GM19025 (cell line): ENCODE measurements around the gene MORN1.

ENCODE experiments used
- ATAC-seq: cut with Tn5 transposase; IDR thresholded peaks from one replicate; pipeline ENCODE4 v1.9.1; 2021; ENCODE audit warnings: mild to moderate bottlenecking, low read depth, moderate library complexity; ENCODE audit not compliant: unreplicated experiment

The MORN1 gene

DNA sequence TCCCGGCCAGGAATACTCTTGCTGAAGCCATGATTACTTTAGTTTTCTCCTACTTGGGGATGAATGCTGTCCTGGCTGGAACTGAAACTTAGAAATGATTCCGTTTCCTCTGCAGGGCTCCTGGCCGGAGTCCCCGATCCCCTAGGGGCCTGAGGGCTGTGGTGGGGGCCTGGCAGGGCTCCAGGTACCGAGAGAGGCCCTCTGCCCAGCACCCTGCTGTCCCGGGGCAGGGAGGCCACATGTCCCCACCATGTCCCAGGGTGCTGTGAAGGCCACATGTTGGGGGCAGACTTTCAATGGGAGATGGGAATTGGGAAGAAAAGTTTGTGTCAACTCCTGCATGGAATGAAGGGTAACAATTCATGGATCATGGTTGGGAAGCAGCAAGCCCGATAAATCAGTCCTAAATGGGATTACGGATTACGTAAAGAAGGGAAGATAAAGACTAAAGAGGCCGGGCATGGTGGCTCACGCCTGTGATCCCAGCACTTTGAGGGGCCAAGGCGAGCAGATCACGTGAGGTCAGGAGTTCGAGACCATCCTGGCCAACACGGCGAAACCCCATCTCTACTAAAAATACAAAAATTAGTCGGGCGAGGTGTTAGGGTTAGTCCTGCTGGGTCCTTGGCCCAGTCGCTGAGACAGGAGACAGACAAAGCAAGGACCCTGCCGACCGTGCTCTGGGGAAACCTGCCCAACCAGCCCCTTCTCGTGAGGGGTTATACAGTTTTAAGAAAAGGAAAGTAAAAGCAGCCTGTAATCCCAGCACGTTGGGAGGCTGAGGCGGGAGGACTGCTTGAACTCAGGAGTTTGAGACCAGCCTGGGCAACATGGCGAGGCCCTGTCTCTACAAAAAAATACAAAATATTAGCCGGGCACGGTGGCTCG is 37.6 kb downstream of the MORN1 start:
- no peak for ATAC-seq

DNA sequence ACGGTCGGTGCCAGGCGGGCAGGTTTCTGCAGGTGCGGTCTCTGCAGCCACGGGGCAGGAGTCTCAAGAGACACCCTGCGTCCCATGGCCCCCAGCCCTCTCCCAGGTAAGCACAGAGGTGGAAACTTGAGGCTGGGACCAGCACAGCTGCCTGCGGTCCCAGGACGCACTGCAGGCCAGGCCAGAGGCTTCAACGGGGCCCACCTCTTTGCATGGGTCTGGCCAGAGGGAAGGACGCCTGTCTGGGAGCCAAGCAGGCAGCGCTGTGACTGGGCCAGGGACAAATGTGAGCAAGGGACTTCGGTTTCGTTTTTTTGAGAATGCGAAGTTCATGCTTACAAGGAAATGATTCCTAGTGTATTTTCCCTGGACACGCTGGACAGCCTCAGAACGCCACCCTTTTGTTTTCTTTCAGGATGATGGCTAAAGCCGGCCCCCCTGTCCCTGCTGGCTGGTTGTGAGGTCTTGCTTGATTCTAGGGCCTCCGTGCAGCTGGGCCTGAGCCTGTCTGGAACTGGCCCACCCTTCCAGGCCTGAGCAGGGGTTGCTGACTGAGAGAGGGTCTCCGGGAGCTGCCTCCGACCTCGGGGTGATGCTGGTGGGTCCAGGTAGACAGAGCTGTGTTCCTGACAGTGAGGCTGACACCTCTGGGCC is 38.3 kb downstream of the MORN1 start:
- no peak for ATAC-seq

DNA sequence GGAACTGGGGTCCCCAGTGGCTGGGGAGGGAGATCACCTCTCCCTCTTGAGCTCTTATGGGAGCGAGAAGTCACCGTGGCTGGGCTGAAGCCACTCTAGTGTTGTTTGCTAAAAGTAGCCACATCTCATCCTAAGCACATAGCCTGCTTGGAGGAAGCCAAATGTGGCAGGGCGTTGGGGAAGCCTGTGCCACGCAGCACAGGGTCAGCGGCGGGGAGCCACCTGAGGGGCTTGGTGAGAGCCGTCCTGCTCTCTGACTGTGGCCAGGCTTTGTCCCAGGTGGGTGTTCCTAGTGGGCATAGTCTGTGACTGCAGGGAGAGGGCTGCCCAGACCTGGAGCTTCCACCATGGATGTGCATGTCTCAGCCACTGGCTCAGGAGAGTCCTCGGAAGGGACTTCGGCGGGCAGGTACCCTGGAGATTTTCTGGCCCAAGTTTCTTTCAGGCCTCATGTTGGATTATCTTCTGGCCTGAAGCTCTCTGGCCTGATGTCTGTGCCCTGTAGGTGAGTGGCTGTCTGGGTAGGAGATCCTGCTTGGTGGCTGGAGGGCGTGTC is 38.9 kb downstream of the MORN1 start:
- ATAC-seq, result no peak

DNA sequence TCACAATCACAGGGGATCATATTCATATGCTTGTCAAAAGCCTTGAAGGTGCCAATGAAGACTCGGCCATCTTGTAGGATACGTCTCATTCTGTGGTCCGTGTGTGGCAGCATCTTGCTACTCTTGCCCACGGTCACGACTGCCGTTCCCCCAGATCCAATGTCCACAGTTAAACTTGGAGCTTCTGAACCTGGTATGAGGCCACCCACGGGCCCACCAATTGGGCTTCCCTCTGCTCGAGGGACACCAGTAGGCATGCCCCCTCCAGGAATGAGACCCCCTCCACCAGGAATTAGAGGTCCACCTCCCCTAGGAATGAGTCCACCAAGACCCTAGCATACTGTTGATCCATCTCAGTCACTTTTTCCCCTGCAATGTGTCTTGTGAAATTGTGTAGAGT is 39.6 kb downstream of the MORN1 start:
- ATAC-seq, result no peak

DNA sequence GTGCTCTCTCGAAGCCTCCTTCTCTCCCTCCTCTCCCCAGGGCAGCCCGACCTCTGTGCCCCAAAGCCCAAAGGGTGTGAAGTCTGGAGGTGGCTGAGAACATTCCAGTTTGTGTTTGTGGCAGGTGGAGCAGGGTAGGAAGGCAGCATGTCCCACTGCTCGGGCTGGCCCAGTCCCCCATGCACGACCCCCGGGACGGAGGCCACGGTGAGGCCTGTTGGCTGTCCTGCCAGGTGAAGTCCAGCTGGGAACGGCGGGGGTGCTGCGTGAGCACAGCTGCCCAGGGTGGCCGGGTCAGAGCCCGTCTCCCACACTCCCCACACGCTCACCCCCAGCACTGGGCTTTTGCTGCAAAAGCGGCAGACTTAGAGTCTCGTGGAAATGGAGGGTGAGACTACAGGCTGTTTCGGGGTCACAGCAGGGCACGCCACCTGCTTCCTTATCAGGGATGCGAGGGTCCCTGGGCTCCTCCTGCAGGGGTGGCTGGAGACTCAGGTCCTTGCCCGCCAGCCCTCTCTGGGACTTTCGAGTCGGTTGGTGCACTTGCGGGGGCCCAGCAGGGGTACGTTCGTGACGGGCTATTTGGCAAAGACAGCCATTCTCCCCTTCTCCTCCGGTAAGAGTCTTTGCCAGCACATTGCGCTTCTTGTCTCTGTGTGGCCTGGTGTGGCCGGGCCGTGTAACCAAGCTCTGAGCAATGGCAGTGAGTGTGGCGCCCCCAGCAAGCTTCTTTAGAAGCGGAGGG is 40.3 kb downstream of the MORN1 start:
- no peak for ATAC-seq

DNA sequence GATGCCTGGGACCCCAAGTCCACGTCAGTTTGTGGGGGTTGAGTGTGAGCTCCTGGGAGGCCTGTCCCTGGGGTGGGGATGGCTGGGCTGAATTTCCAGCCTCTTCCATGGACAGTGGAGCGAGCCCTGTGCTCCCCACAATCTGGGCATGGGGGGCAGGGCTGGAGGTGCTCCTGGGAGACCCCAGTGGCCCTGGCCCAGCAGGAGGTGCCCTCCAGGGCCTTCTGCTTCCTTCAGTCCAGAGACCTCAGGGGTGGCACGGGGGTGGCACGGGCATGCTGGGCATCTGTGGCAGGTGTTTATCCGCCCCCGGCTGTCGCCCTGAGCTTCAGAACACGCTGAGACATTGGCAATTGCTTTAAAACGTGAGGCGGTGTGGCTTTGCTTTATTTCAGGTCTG is 40.9 kb downstream of the MORN1 start:
- no peak for ATAC-seq

DNA sequence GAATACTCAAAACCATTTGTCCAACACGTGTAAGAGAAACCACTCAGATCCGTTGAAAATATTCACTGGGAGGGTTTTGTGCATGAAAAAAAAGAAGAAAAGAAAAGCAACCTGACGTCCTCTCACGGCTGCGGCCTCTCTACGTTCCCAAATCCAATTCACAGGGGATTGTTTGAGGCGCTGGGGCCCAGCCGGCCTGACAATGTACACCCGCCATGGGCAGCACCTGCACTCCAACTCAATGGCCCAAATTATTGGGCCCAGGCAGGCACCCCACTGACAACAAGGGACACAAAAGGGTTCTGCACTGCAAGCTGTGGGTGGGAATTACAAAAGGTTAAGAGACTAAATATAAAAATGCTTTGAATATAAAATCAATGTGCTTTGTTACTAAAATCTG is 41.5 kb downstream of the MORN1 start:
- no peak for ATAC-seq

DNA sequence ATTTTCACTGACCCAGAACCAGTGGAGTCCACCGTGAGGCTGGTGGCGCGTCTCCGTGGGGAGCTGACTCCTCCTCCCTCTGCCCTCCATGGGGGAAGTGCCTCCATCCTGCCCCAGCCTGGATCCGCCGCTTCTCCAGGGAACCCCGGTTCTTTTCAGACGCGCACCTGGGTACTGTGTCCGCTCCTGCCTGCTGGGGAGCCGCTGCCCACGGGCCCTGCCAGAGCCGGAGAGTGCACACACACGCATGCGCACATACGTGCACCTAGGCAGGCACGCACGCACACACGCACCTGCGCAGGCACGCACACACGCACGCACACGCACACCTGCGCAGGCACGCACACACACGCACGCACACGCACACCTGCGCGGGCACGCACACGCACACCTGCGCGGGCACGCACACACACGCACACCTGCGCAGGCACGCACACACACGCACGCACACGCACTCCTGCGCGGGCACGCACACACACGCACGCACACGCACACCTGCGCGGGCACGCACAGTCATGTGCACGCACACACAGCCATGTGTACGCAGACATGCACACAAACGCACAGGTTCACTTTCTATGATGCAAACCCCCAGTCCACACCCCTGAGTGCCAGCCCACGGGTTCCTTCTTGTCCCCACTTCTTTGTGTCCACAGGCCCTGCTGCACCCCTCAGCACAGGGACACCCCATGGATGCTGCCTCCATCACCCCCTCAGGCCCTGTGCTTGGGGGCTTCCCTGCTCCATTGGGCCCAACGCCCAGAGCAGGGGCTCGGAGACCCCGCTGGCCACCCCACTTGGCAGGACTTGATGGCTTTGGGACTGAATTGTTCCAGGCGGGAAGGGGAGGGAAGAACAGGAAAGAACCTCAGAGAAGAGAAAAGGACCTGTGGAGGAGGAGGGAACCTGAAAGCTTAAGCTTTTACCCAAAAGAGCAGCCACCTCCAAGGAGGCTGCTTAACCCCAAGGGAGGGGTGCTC is 42.7 kb downstream of the MORN1 start:
- ATAC-seq, result no peak

DNA sequence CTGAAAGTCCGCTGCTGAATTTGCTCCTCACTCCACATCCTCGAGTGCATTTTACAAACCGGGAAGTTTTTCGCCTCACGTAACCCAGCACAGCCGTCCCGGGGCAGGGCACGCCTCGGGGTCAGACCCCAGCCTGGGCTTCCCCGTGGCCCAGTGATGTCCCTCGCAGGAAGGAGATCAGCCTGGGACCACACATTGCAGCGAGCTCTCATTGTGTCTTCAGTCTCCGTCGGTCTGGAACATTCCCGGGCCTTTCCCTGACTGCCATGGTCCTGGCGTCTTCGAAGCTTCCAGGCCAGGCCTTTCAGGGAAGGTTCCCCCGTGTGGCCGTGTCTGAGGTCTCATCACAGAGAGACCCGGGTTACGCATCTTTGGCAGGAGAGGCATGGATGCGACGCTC is 43.5 kb downstream of the MORN1 start:
- ATAC-seq, result no peak

DNA sequence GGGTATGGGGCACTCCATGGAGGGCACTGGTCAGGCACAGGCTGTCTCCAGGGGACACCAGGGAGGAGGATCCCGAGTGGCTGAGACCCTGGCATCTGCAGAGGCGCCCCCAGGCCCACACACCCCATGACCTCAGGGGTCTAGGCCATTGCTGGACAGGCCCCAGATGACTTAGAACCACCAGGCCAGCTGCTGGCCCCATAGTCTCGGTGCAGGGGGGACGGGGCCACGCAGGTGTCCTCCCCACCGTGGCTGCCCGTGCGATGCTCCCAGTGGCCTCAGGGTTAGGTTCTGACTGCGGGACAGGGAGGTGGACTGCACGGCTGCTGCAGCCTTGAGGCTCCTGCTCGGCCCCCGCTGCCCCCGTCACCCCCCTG is 44.0 kb downstream of the MORN1 start:
- no peak for ATAC-seq

DNA sequence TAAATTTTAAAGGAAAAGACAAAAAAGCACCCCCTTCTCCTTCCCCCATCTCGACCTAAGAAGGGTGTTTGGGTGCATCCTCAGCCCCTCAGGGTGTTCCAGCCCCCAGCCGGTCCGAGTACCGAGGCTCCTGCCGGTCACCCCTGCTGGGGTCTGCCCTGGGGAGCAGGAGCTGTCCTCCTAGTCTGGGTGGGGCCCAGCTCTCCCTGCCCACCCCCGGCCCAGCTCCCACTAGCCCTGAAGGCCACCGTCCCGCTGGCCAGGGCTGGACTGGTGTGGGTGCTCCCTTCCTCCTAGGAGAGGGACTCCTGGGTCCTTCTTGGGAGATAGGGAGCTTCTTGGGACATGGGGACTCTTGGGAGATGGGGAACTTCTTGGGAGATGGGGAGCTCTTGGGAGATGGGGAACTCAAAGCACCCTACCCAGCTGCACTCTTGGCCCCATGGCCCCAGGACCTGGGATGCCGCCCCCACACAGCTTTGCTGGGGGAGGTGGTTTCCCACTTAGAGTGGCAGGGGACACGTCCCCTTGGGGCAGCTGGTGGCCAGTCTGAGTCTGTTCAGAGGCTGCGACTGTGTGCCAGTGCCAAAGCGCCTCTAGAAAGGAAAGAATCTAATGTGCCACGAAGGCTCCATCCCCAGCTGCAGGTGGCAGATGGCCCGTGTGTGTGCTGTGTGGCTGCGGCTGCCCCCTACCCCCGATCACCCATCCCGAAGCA is 44.5 kb downstream of the MORN1 start:
- ATAC-seq, result no peak

DNA sequence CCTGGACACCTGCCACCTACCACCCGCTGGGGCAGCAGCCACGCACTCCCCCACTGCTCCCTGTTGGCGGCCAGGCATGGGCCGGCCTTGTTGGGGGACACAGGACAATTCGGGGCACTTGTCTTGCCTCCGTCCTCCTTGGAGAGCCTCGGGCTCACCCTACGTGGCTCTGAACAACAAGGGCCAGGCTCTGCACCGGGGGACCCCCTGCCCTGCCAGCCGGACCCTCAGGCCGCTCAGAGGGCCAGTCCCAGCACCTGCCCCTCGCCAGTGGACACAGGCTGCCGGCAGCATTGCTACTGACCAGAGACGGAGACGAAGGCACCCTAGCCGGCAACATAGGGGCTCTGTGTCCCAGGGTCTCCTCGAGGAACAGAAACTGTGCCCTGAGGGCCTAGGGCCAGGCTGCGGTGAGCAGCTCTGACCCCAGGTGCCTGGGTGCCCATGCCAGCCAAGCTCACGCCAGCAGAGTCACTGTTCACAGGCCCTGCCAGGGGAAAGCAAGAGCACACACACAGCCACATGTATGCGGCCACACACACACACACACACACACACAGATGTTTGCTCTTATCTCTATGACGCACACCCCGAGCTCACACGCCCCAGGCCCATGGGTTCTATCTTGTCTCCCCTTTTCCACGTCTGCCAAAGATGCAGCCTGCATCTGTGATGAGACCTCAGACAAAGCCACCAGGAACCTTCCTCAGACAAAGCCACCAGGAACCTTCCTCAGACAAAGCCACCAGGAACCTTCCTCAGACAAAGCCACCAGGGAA is 45.9 kb downstream of the MORN1 start:
- no peak for ATAC-seq

DNA sequence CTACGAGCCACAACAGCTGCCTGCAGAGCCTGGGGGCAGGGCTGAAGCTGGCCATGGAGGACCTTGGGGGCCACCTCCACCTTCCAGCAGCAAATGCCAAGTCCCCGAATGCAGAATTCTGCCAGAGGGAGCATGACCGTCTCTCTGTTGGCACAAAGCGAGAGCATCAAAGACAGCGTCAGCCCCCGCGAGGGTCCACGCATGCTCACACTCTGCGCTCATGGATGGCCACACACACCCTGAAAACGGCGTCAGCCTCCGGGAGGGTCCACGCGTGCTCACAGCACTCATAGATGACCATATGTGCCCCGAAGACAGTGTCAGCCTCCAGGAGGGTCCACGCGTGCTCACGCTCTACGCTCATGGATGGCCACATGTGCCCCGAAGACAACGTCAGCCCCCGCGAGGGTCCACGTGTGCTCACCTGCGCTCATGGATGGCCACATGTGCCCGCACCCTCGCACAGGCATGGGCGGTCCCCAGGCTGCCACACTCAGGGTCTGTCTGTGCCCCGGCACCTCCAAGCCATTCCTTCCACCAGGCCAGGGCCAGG is 46.5 kb downstream of the MORN1 start:
- ATAC-seq, result no peak

DNA sequence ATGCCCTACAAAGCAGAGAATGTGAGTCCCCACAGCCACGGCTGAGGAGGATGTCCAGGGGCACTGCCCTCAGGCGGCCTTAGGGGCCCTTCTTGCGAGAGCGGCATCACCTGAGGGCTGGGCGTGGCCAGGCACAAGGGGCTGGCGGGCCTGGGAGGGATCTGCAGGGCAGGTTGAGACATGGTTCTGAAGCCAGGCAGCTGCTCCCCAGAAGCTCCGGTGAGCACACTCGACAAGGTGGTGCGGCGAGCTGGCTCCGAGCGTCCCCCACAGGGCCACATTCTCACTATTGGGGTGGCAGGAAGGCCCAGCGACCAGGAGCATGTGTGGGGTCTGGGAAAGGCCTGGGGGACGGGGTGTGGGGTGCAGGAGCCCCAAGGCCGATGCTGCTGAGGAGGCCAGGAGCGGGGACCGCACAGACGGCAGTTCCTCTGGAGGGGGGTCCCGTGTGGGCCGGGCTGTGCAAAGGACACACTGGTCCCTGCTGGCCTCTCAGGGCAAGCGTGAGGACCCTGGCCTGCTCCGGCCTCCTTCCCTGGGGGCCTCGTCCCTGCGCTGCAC is 47.2 kb downstream of the MORN1 start:
- ATAC-seq, result no peak

DNA sequence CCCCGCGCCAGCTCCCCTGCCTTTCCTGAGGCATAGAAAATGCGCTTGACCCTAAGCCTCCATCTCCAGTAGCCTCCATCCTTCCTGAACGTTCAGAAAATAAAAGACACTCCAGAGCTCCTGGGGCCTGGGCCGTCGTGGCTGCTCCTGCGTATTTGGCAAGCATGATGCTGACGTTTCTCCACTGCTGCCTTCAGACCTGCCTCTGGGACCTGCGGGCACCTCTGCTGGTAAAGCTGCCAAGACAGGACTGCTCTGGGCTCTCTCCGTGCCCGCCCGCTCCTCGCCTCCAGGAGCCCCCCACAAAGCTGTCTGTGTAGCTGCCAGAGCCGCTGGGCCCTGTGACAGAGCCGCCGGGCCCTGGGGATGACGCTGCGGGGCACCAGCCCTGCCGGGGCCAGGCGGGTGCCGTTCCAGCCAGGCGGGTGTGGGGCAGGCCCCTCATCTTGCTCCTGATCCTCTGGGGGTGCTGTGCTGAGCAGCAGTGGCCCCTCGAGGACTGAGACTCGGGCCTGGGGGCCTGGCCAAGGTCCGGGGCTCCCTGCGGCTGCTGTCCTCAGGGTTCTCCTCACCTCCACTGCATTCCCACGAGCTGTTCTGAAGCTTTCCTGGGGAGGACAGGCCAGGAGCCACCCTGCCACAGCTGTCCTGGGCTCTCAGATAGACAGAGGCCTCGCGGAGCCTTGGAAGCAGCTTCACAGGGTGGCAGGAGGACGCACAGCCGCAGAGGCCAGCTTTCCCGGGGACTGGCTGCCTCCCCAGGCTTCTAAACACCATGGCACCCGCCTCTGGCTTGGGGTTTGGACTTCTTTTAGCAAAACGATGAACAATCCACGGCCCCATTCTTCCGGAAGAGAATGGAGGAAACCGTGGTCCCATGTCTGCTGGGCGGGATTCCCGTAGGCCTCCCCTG is 48.1 kb downstream of the MORN1 start:
- no peak for ATAC-seq

DNA sequence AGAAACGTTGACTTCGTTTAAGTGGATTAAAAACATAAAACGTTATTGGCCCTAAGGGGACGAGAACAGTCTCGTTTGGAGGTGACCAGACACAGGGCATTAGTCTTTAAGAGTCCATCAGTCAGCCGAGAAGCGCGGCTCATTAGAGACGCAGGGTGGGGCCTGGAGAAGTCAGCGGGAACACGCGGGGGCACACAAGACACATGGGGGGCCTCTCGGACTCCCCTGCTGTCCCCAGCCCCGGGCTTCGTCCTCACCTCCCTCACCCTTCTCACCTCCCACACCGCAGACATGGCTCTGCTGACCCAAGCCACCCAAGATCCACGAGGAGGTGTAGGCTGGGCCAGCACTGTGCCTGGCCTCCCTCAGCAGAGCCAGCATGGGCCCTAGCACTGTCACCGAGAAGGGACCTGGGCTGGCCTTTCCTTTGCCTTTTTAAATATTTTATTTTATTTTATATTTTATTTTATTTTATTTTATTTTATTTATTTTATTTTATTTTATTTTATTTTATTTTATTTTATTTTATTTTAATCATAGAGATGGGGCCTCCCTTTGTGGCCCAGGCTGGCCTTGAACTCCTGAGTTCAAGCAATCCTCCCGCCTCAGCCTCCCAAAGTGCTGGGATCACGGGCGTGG is 48.9 kb downstream of the MORN1 start:
- no peak for ATAC-seq
